H1 (cell line): ENCODE measurements around the gene NOTUM. TPM values are rescaled to one million over a fixed set of nuclear protein-coding genes. Genes with fewer than 3 reads are reported as not detected.

Experiments used
- BRCA1 ChIP-seq: IDR thresholded peaks from 2 replicates; pipeline ENCODE4 v1.6.1; 2012; ENCODE audit warnings: low read depth, low read length, improper control_type of control experiment
- EGR1 ChIP-seq: IDR thresholded peaks from 2 replicates; pipeline ENCODE4 v1.6.1; 2011; ENCODE audit warnings: low read depth, low read length, borderline replicate concordance
- EP300 ChIP-seq, 2 experiments: IDR thresholded peaks; 1 replicate in 1 of 2; 2 replicates in 1 of 2; pipeline ENCODE4 v1.6.1; 2011 to 2012; ENCODE audit warnings: low read depth in 2 of 2, low read length in 2 of 2, mild to moderate bottlenecking in 2 of 2, borderline replicate concordance in 1 of 2, inconsistent platforms in 1 of 2, moderate library complexity in 1 of 2
- HDAC6 ChIP-seq: IDR thresholded peaks from one replicate; pipeline ENCODE4 v1.7.1; 2012; ENCODE audit warnings: low read depth, mild to moderate bottlenecking, inconsistent platforms, low read length, moderate library complexity
- JUN ChIP-seq: IDR thresholded peaks from 2 replicates; pipeline ENCODE4 v1.6.1; 2011; ENCODE audit warnings: low read depth, mild to moderate bottlenecking, improper control_type of control experiment, low read length
- SRF ChIP-seq: IDR thresholded peaks from 2 replicates; pipeline ENCODE4 v1.6.1; 2011; ENCODE audit warnings: mild to moderate bottlenecking, low read depth, low read length, moderate library complexity
- TBP ChIP-seq: IDR thresholded peaks from 2 replicates; pipeline ENCODE4 v1.6.1; 2011; ENCODE audit warnings: low read depth, low read length, improper control_type of control experiment
- TCF12 ChIP-seq: IDR thresholded peaks from 2 replicates; pipeline ENCODE4 v1.6.1; 2011; ENCODE audit warnings: low read depth, mild to moderate bottlenecking, low read length
- YY1 ChIP-seq: IDR thresholded peaks from 2 replicates; pipeline ENCODE4 v1.6.1; 2011; ENCODE audit warnings: low read depth, mild to moderate bottlenecking, low read length
- polyA plus RNA-seq, 7 experiments: library from polyadenylated mRNA; depleted of rRNA in 3 of 7; stranded (reverse) in 5 of 7; unstranded in 2 of 7; fragments of >200 nt in 5 of 7; fragments of 200-250 nt in 2 of 7; gene quantifications; 1 replicate in 5 of 7; 2 replicates in 1 of 7; 4 replicates in 1 of 7; pipeline versions ENCODE4 v1.2.1 to v1.2.3, GENCODE V29; 2011 to 2013; ENCODE audit warnings: missing spikeins in 2 of 7, mixed read lengths in 2 of 7
- total RNA-seq: library from RNA; stranded (reverse); fragmentation: NEBNext Ultra II Directional; extraction: Animal tissue kit (Norgen Biotek cat#: 25700); gene quantifications from 2 replicates; pipeline ENCODE4 v1.2.1, GENCODE V29; 2021
- TF ChIP-seq, protein P1 (sequence below), 3 experiments: IDR thresholded peaks; 1 replicate in 2 of 3; 2 replicates in 1 of 3; pipeline versions ENCODE4 v1.5.1 to v1.6.1; 2011; ENCODE audit warnings: low read length in 3 of 3, mild to moderate bottlenecking in 3 of 3, inconsistent platforms in 2 of 3, low read depth in 1 of 3, moderate library complexity in 1 of 3; ENCODE audit not compliant: insufficient read depth in 1 of 3; ENCODE audit errors: control extremely low read depth in 1 of 3

NOTUM gene
- total and polyA plus RNA-seq, 2 of the 8 experiments (the other 6 are each of a cell fraction or from before 2014, with no cell fraction given), result 0.45 to 0.76 TPM

DNA sequence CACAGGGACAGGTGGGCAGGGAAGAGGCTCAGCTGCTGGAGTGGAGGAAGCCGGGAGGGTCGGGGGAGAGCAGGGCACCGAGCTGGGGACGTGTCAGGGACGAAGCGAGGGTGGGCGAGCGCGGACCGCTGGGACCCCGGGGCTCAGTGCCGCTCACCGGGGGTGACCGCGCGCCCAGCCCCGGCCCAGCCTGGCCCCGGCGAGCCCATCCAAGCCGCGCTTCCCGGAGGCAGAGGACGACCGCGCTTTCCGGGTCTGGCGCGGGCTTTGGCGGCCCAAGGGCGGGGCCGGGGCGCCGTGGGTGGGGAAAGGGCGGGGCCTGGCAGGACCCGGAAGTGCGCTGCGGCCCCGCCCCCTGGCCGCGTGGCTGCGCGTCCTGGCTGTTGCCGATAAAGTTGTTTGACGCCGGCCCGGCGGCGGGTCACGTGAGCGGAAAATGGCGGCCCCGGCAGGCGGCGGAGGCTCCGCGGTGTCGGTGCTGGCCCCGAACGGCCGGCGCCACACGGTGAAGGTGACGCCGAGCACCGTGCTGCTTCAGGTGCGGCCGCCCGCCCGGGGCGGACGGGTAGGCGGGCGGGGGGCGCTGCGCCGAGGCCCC, 16.3 kb upstream of the NOTUM start, which contains the start of gene ASPSCR1 (continued):
- TF ChIP-seq BRCA1 (no peak), EGR1 (peak; percentile 15; the same call in 1 of the 2 replicates), YY1 (peak; percentile 96), TBP (peak; percentile 66; the same call in 1 of the 2 replicates), JUN (no peak), EP300 (IDR thresholded peaks at IDR 0.05; ENCODE audit: borderline replicate concordance in 1 of 2, low read depth in 2 of 2, low read length in 2 of 2) (peak in 1 of 2 experiments; percentile 73; a peak in 1 of 3 replicates), TCF12 (no peak), SRF (no peak), HDAC6 (no peak)
- TF ChIP-seq, protein P1, sequence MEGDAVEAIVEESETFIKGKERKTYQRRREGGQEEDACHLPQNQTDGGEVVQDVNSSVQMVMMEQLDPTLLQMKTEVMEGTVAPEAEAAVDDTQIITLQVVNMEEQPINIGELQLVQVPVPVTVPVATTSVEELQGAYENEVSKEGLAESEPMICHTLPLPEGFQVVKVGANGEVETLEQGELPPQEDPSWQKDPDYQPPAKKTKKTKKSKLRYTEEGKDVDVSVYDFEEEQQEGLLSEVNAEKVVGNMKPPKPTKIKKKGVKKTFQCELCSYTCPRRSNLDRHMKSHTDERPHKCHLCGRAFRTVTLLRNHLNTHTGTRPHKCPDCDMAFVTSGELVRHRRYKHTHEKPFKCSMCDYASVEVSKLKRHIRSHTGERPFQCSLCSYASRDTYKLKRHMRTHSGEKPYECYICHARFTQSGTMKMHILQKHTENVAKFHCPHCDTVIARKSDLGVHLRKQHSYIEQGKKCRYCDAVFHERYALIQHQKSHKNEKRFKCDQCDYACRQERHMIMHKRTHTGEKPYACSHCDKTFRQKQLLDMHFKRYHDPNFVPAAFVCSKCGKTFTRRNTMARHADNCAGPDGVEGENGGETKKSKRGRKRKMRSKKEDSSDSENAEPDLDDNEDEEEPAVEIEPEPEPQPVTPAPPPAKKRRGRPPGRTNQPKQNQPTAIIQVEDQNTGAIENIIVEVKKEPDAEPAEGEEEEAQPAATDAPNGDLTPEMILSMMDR (IDR thresholded peaks at IDR 0.05; ENCODE audit: control extremely low read depth in 1 of 3, insufficient read depth in 1 of 3, low read depth in 1 of 3, low read length in 3 of 3), result no peak
